Endothelial cell of umbilical vein (primary cell): Measurements from ENCODE around the gene TRNAU1AP. TPM values are rescaled to one million over a fixed set of nuclear protein-coding genes. Genes with fewer than 3 reads are reported as not detected.

Source experiments
- BruUV-seq: library from RNA; stranded (reverse); fragments of 400-500 nt; replicated peaks from 2 replicates; lab custom pipeline; 2021; lab: Mats Ljungman, UMichigan
- CTCF ChIA-PET: fragments of 300-600, 350-600 bp; sonication (Branson Sonifier 250); formaldehyde crosslinking; loops from one replicate; lab custom pipeline; 2021; ENCODE audit warnings: antibody characterized with exemption, inconsistent platforms; lab: Charles Lee
- POLR2A ChIA-PET: fragments of 300-600, 350-600 bp; sonication (Branson Sonifier 250); formaldehyde crosslinking; loops from one replicate; lab custom pipeline; 2021; ENCODE audit warnings: antibody characterized with exemption, inconsistent platforms; lab: Charles Lee
- DNase-seq: peaks from one replicate; pipeline ENCODE4 v3.0.0-alpha.2; 2011; ENCODE audit warnings: low read depth, low spot score
- FAIRE-seq: peaks from 2 replicates; lab custom pipeline; 2011; peaks lifted over from hg19 to GRCh38; lab: Jason Lieb, UNC
- H2AFZ ChIP-seq: 2 replicates; pipeline ENCODE4 v1.6.0; 2012; ENCODE audit warnings: low read depth, low read length, control low read depth, inconsistent platforms
- H3K27ac ChIP-seq: 2 replicates; pipeline ENCODE4 v1.5.1; 2011; ENCODE audit warnings: low read depth, mild to moderate bottlenecking, control low read depth, low read length, moderate library complexity; ENCODE audit not compliant: insufficient read depth
- H3K27me3 ChIP-seq, 2 experiments: 2 replicates each; pipeline versions ENCODE4 v1.6.0 to v1.6.1; 2011; ENCODE audit warnings: low read length in 2 of 2, mixed read lengths in 1 of 2; ENCODE audit not compliant: control insufficient read depth in 2 of 2, insufficient read depth in 2 of 2
- H3K36me3 ChIP-seq, 2 experiments: 2 replicates in 1 of 2; 3 replicates in 1 of 2; pipeline ENCODE4 v1.5.1; 2011; ENCODE audit warnings: low read length in 2 of 2, mild to moderate bottlenecking in 1 of 2, moderate library complexity in 1 of 2; ENCODE audit not compliant: control insufficient read depth in 2 of 2, insufficient read depth in 2 of 2; ENCODE audit errors: extremely low read depth in 1 of 2
- H3K4me1 ChIP-seq: 3 replicates; pipeline ENCODE4 v1.5.1; 2011; ENCODE audit warnings: mild to moderate bottlenecking, low read length; ENCODE audit not compliant: control insufficient read depth, insufficient read depth; ENCODE audit errors: extremely low read depth
- H3K4me2 ChIP-seq: 2 replicates; pipeline ENCODE4 v1.6.1; 2011; ENCODE audit warnings: low read length, control low read depth, mixed read lengths; ENCODE audit not compliant: insufficient read depth
- H3K4me3 ChIP-seq, 3 experiments: fragments of 200-600 bp in 1 of 3; sonication (generic), shearing (Covaris generic) in 1 of 3; replicated peaks in 1 of 3; 2 replicates each; pipeline ENCODE4 v1.5.1; 2011 to 2016; ENCODE audit warnings: control low read depth in 3 of 3, low read length in 3 of 3, mild to moderate bottlenecking in 2 of 3, inconsistent platforms in 1 of 3, low read depth in 1 of 3, moderate library complexity in 1 of 3; ENCODE audit not compliant: insufficient read depth in 1 of 3
- H3K79me2 ChIP-seq: 2 replicates; pipeline ENCODE4 v1.6.0; 2012; ENCODE audit warnings: low read length, inconsistent platforms; ENCODE audit not compliant: control insufficient read depth, insufficient read depth
- H3K9ac ChIP-seq: replicated peaks from 2 replicates; pipeline ENCODE3; 2011; ENCODE audit warnings: low read length, control low read depth; ENCODE audit not compliant: insufficient read depth; ENCODE audit errors: extremely low read depth
- H3K9me1 ChIP-seq: replicated peaks from 3 replicates; pipeline ENCODE4 v1.6.0; 2011; ENCODE audit warnings: mild to moderate bottlenecking, low read length; ENCODE audit not compliant: control insufficient read depth, insufficient read depth; ENCODE audit errors: extremely low read depth
- H3K9me3 ChIP-seq: replicated peaks from 2 replicates; pipeline ENCODE4 v1.5.1; 2012; ENCODE audit warnings: low read length, inconsistent platforms; ENCODE audit not compliant: control insufficient read depth, insufficient read depth
- H4K20me1 ChIP-seq: replicated peaks from 2 replicates; pipeline ENCODE3; 2011; ENCODE audit warnings: mild to moderate bottlenecking, low read length; ENCODE audit not compliant: control insufficient read depth, insufficient read depth; ENCODE audit errors: extremely low read depth
- CTCF ChIP-seq, 2 donors: IDR thresholded peaks; 1 replicate in 1 of 2; 2 replicates in 1 of 2; pipeline ENCODE4 v1.5.1; 2011; ENCODE audit warnings: low read length in 2 of 2, mild to moderate bottlenecking in 2 of 2, moderate library complexity in 2 of 2, control low read depth in 1 of 2, inconsistent platforms in 1 of 2, low read depth in 1 of 2; ENCODE audit not compliant: insufficient read depth in 1 of 2; ENCODE audit errors: extremely low read depth in 1 of 2
- FOS ChIP-seq: IDR thresholded peaks from 2 replicates; pipeline ENCODE4 v1.6.1; 2011; ENCODE audit warnings: mild to moderate bottlenecking, low read length, moderate library complexity, borderline replicate concordance; ENCODE audit not compliant: insufficient read depth
- JUN ChIP-seq: IDR thresholded peaks from 2 replicates; pipeline ENCODE4 v1.6.1; 2011; ENCODE audit warnings: borderline replicate concordance, low read depth; ENCODE audit not compliant: insufficient read length, insufficient read depth
- dilution Hi-C: fragments of 300-500 bp; cut with MboI; formaldehyde crosslinking; loops from one replicate; pipeline ENCODE4 v1.15.0; 2019; ENCODE audit warnings: low sequenced_read_pairs; ENCODE audit not compliant: extremely low pct_ligation_motif_present
- intact Hi-C: fragments of 100-400 bp; cut with micrococcal nuclease; formaldehyde crosslinking; loops from one replicate; pipeline ENCODE4 v1.10.0; 2022
- polyA plus RNA-seq, 4 experiments: library from polyadenylated mRNA; depleted of rRNA in 3 of 4; stranded (reverse) in 3 of 4; unstranded in 1 of 4; fragments of >200 nt; gene quantifications; 2 replicates each; pipeline versions ENCODE4 v1.2.1 to v1.2.3, GENCODE V29; 2011 to 2012; ENCODE audit warnings: missing spikeins in 1 of 4
- total RNA-seq: library from RNA; stranded (reverse); gene quantifications from 2 replicates; pipeline ENCODE4 v1.2.3, GENCODE V29; 2021

Gene TRNAU1AP
- total and polyA plus RNA-seq, 2 donors (not counting 3 experiments of a cell fraction or from before 2014, with no cell fraction given) = 32.7 to 46.2 TPM

DNA sequence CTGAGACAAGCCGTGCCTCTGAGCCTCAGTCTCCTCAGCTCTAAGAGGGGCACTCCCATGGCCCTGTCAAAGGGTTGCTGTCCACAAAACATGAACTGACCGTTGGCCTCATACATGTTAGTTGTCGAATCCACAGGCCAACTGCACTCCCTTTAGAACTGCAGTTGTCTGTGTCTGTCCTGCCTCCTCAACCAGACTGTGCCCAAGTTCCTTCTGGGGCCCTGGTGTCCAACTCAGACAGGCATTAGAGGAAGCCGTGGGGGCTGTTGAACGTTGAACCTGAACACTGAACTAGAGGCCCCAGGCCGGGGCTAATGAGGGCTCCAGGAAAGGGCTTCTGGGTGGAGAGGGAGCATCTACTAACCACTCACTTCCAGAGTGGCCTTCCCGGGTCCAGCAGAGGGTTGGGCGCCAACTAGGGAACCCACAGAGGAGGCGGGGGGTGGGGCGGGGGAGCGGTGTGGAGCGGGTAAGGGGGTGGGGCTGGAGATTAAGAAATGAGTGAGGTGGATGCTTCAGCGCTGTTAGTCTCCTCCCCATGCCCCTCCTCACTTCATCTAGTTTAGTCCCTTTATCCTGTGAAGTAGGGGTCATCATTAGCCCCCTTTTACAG, 38.9 kb downstream of the TRNAU1AP start, which contains the start of gene RAB42:
TSS of gene RAB42 (plus strand) at position 558 of the 613 bp plus-strand sequence. CDS start 247 bp downstream, outside the sequence.
- no peaks in the 10 kb centered on the region for H3K9me3 ChIP-seq
- peak within 1 kb of the TSS; percentile 50 for H3K4me2 ChIP-seq
- TF ChIP-seq FOS (no peak), JUN (no peak)
- ChIA-PET CTCF (interaction anchor here (1.9 kb wide), 1 partner anchor 11 kb away, joined by 10 read pairs; no protein-coding TSS in a partner anchor), POLR2A (interaction anchor here (1.4 to 2.5 kb wide), 2 partner anchors 10 kb away, joined by 8 to 16 read pairs; no protein-coding TSS in a partner anchor)
- DNase-seq (no peak), FAIRE-seq (peak; percentile 31)
- intact Hi-C loops (no loop called here), dilution Hi-C loops (no loop called here)
- no peaks in the 10 kb centered on the region for H3K27me3 ChIP-seq
- no peaks in the 10 kb centered on the region for H3K36me3 ChIP-seq
- no peaks in the 10 kb centered on the region for H3K79me2 ChIP-seq
- no peak within 1 kb of the TSS for H3K27ac ChIP-seq
- no TSS peak for BruUV-seq
- H2AFZ ChIP-seq = peak within 1 kb of the TSS; percentile 88
- H3K4me1 ChIP-seq = peaks cover 3% of the 10 kb centered on the region
- H4K20me1 ChIP-seq = no peaks in the 10 kb centered on the region
- no peaks in the 10 kb centered on the region for H3K9me1 ChIP-seq
- no peak within 1 kb of the TSS for H3K9ac ChIP-seq
- peak within 1 kb of the TSS in 2 of 3 experiments; percentile 31 to 37 for H3K4me3 ChIP-seq

- FAIRE-seq = peak; percentile 35
- H4K20me1 ChIP-seq = no peaks in the 10 kb centered on the region
Measured at GRCh38 chr1:28592321-28593071, 39.6 kb downstream of the TRNAU1AP start.

More at GRCh38 chr1:28592321-28593071, 39.6 kb downstream of the TRNAU1AP start:
- intact Hi-C loops = no loop called here
- Histone ChIP-seq H2AFZ (peak overlapping the region; percentile 88), H3K27me3 (no peaks in the 10 kb centered on the region), H3K27ac (no peak overlapping the region), H3K36me3 (no peaks in the 10 kb centered on the region), H3K9me1 (no peaks in the 10 kb centered on the region), H3K9ac (no peak overlapping the region), H3K79me2 (no peaks in the 10 kb centered on the region), H3K4me1 (peaks cover 3% of the 10 kb centered on the region), H3K4me2 (peak overlapping the region; percentile 50), H3K4me3 (peak overlapping the region in 2 of 3 experiments; percentile 31 to 37), H3K9me3 (no peaks in the 10 kb centered on the region)
- dilution Hi-C loops = no loop called here
- no peak for TF ChIP-seq CTCF (IDR thresholded peaks at IDR 0.05; ENCODE audit: extremely low read depth in 1 of 2, insufficient read depth in 1 of 2, low read depth in 1 of 2, low read length in 2 of 2)
- no TSS peak for BruUV-seq
- no peak for DNase-seq
- ChIA-PET CTCF (interaction anchor here (0.6 to 1.9 kb wide), 3 partner anchors 10 to 231 kb away, joined by 3 to 10 read pairs (median 5); no protein-coding TSS in a partner anchor), POLR2A (interaction anchor here (0.6 to 1.4 kb wide), 3 partner anchors 11 to 1728 kb away, joined by 5 to 8 read pairs (median 6); no protein-coding TSS in a partner anchor)
